OCI-LY7 (cell line): ENCODE results near the gene KCNJ15. TPM values are rescaled to one million over a fixed set of nuclear protein-coding genes. Genes with fewer than 3 reads are reported as not detected.

Experiments used
- BruUV-seq: library from RNA; stranded (reverse); fragments of 400-500 nt; replicated peaks from 2 replicates; lab custom pipeline; 2021; lab: Mats Ljungman, UMichigan
- CTCF ChIA-PET: fragments of 300-600 bp; sonication (Branson Sonifier 250); formaldehyde crosslinking; loops from one replicate; lab custom pipeline; 2022; ENCODE audit warnings: antibody characterized with exemption; ENCODE audit not compliant: unreplicated experiment; lab: Charles Lee
- POLR2A ChIA-PET: fragments of 300-600 bp; sonication (Branson Sonifier 250); formaldehyde crosslinking; loops from one replicate; lab custom pipeline; 2022; ENCODE audit warnings: antibody characterized with exemption; lab: Charles Lee
- DNase-seq: peaks from one replicate; pipeline ENCODE4 v3.0.0-alpha.2; 2015; ENCODE audit warnings: low spot score
- H2AFZ ChIP-seq: fragments of 200-600 bp; sonication (generic), shearing (Covaris generic); 2 replicates; pipeline ENCODE4 v1.6.1; 2014; ENCODE audit warnings: mild to moderate bottlenecking, antibody characterized with exemption, low read length, moderate library complexity
- H3K27ac ChIP-seq: fragments of 200-600 bp; sonication (generic); 2 replicates; pipeline ENCODE4 v1.5.1; 2014; ENCODE audit warnings: mixed run types, low read depth, mild to moderate bottlenecking, moderate library complexity, low read length, inconsistent platforms; ENCODE audit not compliant: poor library complexity, severe bottlenecking
- H3K36me3 ChIP-seq: fragments of 200-600 bp; sonication (generic); 2 replicates; pipeline ENCODE4 v1.6.1; 2014; ENCODE audit warnings: mild to moderate bottlenecking, antibody characterized with exemption, low read length, moderate library complexity, mixed read lengths; ENCODE audit not compliant: insufficient read depth
- H3K4me1 ChIP-seq: fragments of 200-600 bp; sonication (generic); 2 replicates; pipeline ENCODE4 v1.5.1; 2014; ENCODE audit warnings: mild to moderate bottlenecking, low read length; ENCODE audit not compliant: insufficient read depth, poor library complexity, severe bottlenecking
- H3K4me2 ChIP-seq: fragments of 200-600 bp; sonication (generic); 2 replicates; pipeline ENCODE4 v1.6.1; 2014; ENCODE audit warnings: mild to moderate bottlenecking, low read length
- H3K4me3 ChIP-seq: fragments of 200-600 bp; sonication (generic); 2 replicates; pipeline ENCODE4 v1.5.1; 2014; ENCODE audit warnings: mild to moderate bottlenecking, low read depth, low read length; ENCODE audit not compliant: poor library complexity, severe bottlenecking
- H3K79me2 ChIP-seq: fragments of 200-600 bp; sonication (generic); 2 replicates; pipeline ENCODE4 v1.6.1; 2016; ENCODE audit warnings: low read depth, mild to moderate bottlenecking, low read length, moderate library complexity, mixed read lengths; ENCODE audit not compliant: insufficient read depth
- H3K9me2 ChIP-seq: fragments of 200-600 bp; sonication (generic); 2 replicates; pipeline ENCODE4 v1.6.1; 2016; ENCODE audit warnings: mild to moderate bottlenecking, low read length, mixed read lengths; ENCODE audit not compliant: insufficient read depth
- H3K9me3 ChIP-seq: fragments of 200-600 bp; sonication (generic); 2 replicates; pipeline ENCODE4 v1.6.1; 2014; ENCODE audit warnings: mild to moderate bottlenecking, mixed run types, low read length, mixed read lengths
- H4K20me1 ChIP-seq: fragments of 200-600 bp; sonication (generic); 2 replicates; pipeline ENCODE4 v1.6.1; 2014; ENCODE audit warnings: mild to moderate bottlenecking, antibody characterized with exemption, low read length, moderate library complexity, mixed read lengths; ENCODE audit not compliant: insufficient read depth
- CTCF ChIP-seq: fragments of 200-600 bp; sonication (generic); conservative IDR thresholded peaks from 2 replicates; pipeline ENCODE4 v1.5.1; 2014; ENCODE audit warnings: mild to moderate bottlenecking, antibody characterized with exemption, low read length, moderate library complexity, mixed read lengths
- EZH2phosphoT487 ChIP-seq: fragments of 200-600 bp; sonication (generic); IDR thresholded peaks from 2 replicates; pipeline ENCODE4 v1.6.1; 2018; ENCODE audit warnings: low read depth, borderline replicate concordance, mild to moderate bottlenecking, mixed run types, antibody characterized with exemption, low read length, moderate library complexity, mixed read lengths
- intact Hi-C: fragments of 100-400 bp; cut with micrococcal nuclease; formaldehyde crosslinking; loops from one replicate; pipeline ENCODE4 v1.10.0; 2022; ENCODE audit not compliant: unreplicated experiment
- total RNA-seq, 2 experiments: library from RNA; depleted of rRNA in 1 of 2; stranded (reverse); fragments of >200 nt in 1 of 2; shearing (Covaris generic) in 1 of 2; gene quantifications; 2 replicates each; pipeline ENCODE4 v1.2.3, GENCODE V29; 2014 to 2022

Gene KCNJ15
- total RNA-seq, 2 experiments from 2014 or later = not detected

GRCh38 chr21:38228115-38228514, 28.7 kb upstream of the KCNJ15 start:
- no peaks in the 10 kb centered on the region for H3K4me1 ChIP-seq
- no peaks in the 10 kb centered on the region for H3K9me2 ChIP-seq
- no peak overlapping the region for H3K4me2 ChIP-seq
- no peaks in the 10 kb centered on the region for H4K20me1 ChIP-seq
- no TSS peak for BruUV-seq
- no peaks in the 10 kb centered on the region for H3K36me3 ChIP-seq
- H2AFZ ChIP-seq = no peak overlapping the region
- peaks cover 13% of the 10 kb centered on the region; the same call in 1 of the 2 replicates for H3K9me3 ChIP-seq
- no peak overlapping the region for H3K4me3 ChIP-seq
- CTCF ChIA-PET = no interaction called here
- POLR2A ChIA-PET = no interaction called here
- intact Hi-C loops = no loop called here
- H3K79me2 ChIP-seq = no peaks in the 10 kb centered on the region
- TF ChIP-seq EZH2phosphoT487 = no peak
- no peak for TF ChIP-seq CTCF
- no peak overlapping the region for H3K27ac ChIP-seq
- no peak for DNase-seq

GRCh38 chr21:38228537-38228936, 28.3 kb upstream of the KCNJ15 start:
- CTCF ChIA-PET = no interaction called here
- H3K9me3 ChIP-seq = peaks cover 12% of the 10 kb centered on the region; the same call in 1 of the 2 replicates
- H3K79me2 ChIP-seq = no peaks in the 10 kb centered on the region
- no peak overlapping the region for H3K27ac ChIP-seq
- POLR2A ChIA-PET = no interaction called here
- H3K4me2 ChIP-seq = no peak overlapping the region
- H4K20me1 ChIP-seq = no peaks in the 10 kb centered on the region
- BruUV-seq = no TSS peak
- no peak for DNase-seq
- H3K36me3 ChIP-seq = no peaks in the 10 kb centered on the region
- no peak overlapping the region for H3K4me3 ChIP-seq
- H3K9me2 ChIP-seq = no peaks in the 10 kb centered on the region
- H2AFZ ChIP-seq = no peak overlapping the region
- intact Hi-C loops = no loop called here
- no peak for TF ChIP-seq EZH2phosphoT487
- no peak for TF ChIP-seq CTCF
- H3K4me1 ChIP-seq = no peaks in the 10 kb centered on the region

- intact Hi-C loops = no loop called here
- TF ChIP-seq EZH2phosphoT487 (no peak), CTCF (no peak)
- POLR2A ChIA-PET = no interaction called here
- H3K27ac ChIP-seq = no peak overlapping the region
- no peaks in the 10 kb centered on the region for H3K9me2 ChIP-seq
- H4K20me1 ChIP-seq = no peaks in the 10 kb centered on the region
- no peak overlapping the region for H2AFZ ChIP-seq
- no peak overlapping the region for H3K4me2 ChIP-seq
- CTCF ChIA-PET = no interaction called here
- H3K36me3 ChIP-seq = no peaks in the 10 kb centered on the region
- DNase-seq = peak; percentile 16
- peaks cover 8% of the 10 kb centered on the region; the same call in 1 of the 2 replicates for H3K9me3 ChIP-seq
- H3K4me1 ChIP-seq = no peaks in the 10 kb centered on the region
- no peak overlapping the region for H3K4me3 ChIP-seq
- no peaks in the 10 kb centered on the region for H3K79me2 ChIP-seq
- no TSS peak for BruUV-seq
These were observed 27.4 kb upstream of the KCNJ15 start for GRCh38 chr21:38229260-38229877.
